ENCODE measurements around the gene FUCA1.
"Not testable (repeated sequence)": the region's sequence is repeated elsewhere in the genome, so short reads cannot be mapped to it uniquely, and the experiment has no call there.

Gene FUCA1

DNA sequence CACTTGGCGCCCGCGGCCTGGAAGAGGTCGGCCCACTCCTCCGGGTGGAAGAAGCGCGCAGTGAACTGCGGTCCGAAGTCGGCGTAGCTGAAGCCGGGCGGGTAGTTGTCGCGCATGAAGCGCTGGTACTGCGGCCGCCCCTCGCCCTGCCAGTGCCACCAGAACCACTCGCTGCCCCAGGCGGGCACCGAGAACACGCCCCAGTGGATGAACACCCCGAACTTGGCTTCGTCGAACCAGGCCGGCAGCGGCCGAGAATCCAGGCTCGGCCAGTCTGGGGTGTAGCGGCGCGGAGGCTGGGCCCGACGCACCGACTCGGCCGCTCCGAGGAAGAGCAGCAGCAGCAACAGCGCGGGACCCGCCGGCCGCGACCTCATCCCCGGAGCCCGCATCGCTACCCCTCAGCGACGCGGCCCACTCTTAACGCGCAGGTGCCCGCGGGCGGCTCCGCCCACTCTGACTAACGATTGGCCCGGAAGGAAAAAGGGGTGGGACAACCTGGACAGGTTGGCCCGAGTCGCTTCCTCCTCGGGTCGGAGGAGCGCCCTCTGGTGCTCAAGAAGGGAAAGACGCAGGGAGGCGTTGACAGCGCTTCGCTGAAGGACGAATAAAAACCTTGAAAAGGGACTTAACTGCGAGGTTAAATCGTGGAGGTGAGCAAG lies at the start of gene FUCA1:
TSS of gene FUCA1 (minus strand) at position 396 of the 662 bp plus-strand sequence. CDS start at position 392, 4 bp downstream.
- peak; percentile 77 to 95 (median 86) for DNase-seq

DNA sequence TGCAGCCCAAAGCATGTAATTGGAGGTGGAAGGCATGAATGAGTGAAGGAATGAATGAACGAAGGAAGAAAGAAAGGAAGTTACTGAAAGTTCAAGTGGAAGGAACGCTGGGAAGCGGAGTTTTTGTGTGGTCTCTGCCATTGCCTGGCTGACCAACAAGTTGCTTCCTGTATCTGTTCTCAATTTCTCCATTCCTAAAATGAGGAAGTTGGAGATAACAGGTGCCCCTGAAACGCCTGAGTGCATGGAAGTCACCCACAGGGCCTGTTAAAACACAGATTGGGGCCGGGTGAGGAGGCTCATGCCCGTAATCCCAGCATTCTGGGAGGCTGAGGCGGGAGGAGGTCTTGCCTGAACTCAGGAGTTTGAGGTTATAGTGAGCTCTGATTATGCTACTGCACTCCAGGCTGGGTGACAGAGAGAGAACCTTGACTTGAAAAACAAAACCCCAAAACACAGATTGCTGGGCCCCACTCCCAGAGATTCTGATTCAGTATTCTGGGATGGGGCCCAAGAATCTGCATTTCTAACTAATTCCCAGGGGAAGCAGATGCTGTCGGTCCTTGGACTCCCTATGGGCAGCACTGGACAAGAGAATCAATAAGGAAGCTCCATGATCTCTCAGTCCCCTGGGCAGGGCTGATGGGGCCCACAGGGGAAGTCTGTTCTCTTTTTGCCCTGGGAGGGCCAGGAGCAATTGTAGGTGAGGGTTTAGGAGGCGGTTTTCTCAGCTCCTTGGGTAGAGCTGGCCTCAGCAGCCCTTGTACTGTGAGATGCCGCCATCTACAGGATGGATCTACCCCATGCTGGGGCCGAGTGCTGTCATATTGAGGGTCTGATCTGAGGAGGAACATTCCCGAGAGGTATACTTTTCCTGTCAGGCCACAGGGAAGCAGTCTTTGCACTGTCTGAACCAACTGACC lies 48.4 kb upstream of the FUCA1 start:
- peak in 3 of 4 experiments; percentile 11 to 25 (median 23) for DNase-seq

DNA sequence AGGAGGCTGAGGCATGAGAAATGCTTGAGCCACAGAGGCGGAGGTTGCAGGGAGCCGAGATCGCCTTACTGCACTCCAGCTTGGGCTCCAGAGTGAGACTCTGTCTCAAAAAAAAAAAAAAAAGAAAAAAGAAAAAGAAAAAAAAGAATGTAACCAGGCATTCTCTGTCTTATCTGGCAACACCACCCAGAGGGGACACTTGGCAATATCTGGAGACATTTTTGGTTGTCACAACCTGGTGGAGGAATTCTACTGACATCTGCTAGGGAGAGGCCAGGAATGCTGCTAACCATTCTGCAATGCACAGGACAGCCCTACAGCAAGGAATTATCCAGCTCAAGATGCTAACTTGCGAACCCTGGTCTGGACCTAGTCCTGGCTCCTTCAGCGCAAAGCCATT lies 47.4 kb upstream of the FUCA1 start:
- DNase-seq, result no peak

DNA sequence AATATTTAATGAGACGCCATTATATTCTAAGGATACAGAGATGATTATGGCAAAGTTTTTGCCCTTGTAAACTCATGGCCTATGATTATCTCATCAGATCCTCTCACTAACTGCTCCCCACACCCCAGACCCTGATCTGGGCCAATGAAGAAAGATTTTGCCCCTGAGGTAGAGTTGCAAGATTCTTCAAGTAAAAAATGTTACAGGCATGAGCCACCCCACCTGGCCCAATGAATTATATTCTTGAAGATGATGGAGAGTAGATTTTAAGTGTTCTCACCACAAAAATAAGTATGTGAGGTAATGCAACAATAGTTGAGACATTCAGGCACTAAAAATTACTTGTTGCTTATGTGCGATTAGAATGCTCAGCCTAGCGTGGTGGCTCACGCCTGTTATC lies 46.8 kb upstream of the FUCA1 start:
- no peak for DNase-seq

DNA sequence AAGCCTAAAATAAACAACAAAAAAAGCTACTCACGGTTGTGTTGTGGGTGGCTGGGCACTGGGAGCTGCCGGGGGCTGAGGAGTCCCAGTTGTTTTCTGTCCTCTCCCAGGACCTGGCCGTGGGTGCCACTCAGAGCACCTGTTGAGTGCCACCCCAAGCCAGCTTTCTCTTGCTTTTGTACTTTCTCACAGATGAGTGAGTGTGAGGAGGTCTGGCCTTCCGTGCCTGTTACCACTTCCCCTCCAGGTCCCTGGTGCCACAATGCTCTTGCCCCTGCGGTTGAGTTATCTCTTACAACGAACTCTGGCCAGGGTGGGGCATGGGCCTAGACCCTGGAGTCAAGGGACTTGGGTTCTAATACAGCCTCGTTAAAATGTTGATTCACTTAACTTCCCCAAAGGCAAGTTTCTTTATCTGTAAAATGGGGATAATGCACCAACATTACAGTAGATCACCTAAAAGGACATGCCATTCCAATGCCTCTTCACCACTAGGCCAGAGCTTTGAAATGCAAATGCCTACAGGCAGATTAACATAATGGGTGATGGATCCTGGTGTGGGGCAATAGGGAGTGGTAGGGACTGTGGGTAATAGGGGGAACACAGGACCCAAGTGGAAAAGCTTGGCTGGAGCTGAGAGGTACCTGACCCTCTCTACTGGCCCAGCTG lies 45.3 kb upstream of the FUCA1 start, which contains the start of gene CNR2:
TSS of gene CNR2 (minus strand) at position 151 of the 669 bp plus-strand sequence. CDS start 37,745 bp downstream, outside the sequence.
- no peak for DNase-seq

DNA sequence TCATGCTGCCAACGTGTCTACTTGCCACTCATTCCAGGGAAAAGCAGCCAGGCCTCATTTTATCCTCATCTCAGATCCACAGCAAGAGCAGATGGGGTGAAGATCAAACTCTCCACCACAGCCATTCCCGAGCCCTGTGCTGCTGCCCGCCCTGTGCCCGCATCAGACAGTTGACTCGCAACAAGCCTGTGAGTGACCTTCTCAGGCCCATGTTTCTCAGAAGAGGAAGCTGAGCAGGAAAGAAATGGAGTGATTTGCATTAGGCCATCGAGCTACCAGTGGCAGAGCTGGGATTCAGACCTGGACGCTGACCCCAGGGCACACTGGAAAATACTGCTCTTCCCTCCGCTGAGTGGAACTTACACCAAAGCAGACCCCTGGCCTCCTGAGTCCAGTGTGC lies 43.8 kb upstream of the FUCA1 start:
- DNase-seq, result no peak

DNA sequence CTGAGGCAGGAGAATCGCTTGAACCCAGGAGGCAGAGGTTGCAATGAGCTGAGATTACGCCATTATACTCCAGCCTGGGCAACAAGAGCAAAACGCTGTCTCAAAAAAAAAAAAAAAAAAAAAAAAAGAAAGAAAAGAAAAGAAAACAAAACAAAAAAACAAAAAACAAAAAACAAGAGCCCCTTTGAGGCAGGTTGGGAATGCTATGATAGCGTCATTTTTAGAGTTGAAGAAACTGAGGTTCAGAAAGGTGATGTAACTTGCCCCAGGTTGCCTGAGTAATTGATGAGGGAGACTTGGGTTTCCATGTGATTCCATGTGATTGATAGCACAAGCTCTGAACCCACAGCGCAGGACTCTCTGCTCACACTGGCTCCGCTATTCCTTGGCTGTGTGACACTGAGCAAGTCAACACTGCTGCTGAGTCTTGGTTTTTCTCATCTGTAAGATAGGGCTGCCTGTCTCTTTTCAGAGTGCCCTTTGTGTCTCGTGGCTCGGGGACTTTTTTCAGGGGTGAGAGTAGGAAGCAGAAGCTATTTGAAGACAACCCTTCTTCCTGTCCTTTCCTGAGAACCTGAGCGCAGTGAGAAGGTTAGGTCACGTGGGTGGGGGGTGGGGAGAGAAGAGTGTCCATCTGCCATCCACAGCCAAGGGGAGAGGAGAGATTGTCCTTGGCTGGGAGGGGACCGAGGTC lies 42.6 kb upstream of the FUCA1 start:
- no peak for DNase-seq

DNA sequence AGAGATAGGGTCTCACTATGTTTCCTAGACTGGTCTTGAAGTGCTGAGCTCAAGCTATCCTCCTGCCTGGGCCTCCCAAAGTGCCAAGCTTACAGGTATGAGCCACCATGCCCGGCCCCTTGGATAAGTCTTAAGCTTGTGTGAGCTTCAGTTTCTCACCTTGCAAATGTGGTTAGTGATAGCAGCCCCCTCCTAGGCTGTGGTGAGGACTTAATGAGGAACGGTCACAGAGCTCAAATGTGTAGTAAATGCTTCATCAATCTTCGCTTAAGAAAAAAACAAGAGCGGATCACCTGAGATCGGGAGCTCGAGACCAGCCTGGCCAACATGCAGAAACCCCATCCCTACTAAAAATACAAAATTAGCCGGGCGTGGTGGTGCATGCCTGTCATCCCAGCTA lies 42.1 kb upstream of the FUCA1 start:
- DNase-seq, result no peak

DNA sequence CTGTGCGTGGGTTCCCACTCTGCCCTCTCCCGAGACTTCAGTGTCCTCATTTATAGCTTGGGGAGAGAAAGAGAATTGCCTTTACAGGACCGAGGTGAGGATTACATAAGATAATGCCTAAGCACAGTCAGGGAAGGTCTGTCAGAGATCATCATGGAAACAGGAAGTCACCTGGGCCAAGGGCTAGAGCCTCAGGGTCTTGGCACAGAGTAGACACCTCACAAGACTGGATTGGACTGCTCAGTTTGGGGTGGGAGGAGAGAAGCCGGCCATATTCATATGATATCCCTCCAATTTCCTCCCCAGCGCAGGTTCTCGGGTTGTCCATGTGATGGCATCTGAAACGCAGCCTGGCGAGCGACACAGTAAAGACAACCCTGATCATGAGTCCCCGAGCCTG lies 41.3 kb upstream of the FUCA1 start:
- no peak for DNase-seq

DNA sequence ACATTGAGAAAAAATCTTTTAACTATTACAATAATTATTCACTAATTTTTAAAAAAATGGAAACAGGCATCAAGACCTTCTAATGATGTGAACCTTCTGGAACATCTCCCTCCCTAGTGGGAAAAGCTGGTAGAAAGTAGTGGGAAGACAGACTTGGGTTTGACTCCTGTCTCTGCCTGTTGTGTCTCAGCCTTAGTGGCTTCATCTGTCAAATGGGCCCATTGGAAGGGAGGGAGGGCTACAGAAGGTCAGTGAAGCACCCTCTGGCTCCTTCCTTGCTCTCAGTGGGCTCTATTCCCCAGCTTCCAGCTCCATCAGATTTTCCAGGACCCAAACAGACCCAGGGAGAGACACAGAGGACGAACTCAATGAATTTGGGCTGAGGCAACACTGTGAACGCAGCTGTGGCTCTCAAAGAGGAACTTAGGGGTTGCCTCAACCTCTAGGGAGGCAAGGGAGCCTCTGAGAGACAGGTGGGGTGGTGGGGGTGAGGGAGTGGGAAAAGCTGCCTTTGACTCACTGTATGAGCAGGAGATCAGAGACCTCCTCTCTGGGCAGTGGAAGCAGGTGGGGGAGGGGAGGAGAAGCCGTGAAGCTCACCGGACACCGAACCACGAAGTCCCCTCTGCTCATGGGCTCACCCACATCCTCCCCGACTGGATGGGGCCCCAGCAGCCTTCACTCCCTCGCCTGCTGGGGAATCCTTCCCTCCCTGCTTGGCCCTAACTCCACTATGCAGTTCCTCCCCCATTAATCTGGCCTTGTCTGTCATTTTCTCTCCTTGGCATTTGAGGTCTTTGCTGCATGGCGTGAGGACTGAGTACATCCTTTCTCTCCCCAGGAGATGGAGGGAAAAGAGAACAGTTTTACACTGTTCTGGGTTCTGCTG lies 40.6 kb upstream of the FUCA1 start:
- DNase-seq, result no peak

DNA sequence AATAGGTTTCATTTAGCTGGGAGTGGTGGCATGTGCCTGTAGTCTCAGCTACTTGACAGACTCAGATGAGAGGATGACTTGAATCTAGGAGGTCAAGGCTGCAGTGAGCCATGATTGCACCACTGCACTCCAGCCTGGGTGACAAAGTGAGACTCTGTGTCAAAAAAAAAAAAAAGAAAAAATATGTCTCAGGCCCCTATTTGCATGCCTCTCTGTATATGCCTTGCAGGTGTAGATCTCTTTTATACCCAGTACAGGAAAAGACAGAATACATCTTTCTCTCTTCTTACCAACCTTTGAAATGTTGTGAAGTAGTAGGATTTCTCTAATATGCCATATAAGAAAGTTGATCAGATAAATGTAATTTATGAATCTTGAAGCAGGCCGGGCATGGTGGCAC lies 38.6 kb upstream of the FUCA1 start:
- DNase-seq, result no peak

DNA sequence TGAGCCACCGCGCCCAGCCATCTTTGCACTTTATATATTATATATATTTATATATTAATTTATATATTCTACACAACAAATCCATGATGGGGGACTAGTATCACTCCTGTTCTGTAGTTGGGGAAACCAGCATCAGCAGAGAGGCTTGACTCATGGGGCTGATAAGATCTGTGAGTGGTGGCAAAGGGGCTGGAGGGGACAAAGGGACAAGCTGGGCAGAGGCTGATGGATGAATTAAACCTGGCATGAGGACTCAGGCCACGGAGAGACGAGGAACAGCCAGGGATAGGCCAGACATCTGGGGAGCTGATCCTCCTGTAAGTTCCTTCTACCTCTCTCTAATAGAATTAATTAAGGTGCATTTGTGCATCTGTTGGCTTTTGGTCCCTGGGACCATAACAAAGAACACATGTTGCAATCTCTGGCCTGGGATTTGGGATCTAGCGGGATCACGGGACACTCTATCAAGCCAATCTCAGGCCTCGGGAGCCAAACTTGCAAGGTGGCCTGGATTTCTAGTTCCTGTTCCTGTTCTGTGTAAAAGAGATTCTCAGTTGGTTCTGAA lies 37.5 kb upstream of the FUCA1 start:
- no peak for DNase-seq

DNA sequence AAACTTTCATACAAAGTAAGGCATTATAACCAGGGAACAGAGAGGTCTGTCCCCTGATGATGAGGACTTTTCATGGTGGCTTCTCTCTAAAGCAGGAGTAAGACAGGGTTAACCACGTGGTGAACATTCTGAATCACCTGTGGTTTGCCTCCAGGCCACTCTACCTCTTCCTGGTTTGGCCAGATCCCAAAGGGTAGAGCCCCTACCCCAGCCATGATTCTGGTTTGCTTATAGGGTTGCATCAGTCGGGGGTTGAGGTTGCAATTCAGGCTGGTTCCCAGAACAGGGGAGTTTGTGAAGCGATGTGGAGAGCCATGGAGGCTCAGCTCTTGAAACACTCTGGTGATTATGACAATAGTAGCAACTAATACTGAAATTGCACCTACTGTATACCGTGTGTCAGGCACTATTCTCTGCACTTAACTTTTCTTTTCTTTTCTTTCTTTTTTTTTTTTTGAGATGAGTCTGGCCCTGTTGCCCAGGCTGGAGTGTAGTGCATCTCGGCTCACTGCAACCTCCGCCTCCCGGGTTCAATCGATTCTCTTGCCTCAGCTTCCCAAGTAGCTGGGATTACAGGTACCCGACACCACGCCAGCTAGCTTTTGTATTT lies 36.8 kb upstream of the FUCA1 start:
- no peak for DNase-seq

DNA sequence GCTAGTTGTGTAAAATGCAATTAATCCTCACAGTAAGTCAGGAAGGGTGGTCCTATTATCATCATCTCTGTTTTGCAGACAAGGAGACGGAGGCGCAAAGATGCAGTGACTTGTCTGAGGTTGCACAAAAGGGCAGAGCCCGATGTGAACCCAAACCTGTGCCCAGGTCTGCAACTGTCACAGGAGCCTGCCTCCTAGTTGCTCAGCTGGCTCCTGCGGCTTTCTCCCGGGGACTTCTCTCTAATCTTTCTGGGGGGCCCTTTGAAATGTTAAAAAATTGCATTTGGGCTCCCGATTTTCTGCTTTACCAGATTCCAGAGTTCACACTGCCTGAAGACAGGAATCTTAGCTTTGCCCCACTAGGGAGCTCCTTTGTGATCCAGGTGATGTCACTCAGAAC lies 35.7 kb upstream of the FUCA1 start:
- DNase-seq, result no peak

DNA sequence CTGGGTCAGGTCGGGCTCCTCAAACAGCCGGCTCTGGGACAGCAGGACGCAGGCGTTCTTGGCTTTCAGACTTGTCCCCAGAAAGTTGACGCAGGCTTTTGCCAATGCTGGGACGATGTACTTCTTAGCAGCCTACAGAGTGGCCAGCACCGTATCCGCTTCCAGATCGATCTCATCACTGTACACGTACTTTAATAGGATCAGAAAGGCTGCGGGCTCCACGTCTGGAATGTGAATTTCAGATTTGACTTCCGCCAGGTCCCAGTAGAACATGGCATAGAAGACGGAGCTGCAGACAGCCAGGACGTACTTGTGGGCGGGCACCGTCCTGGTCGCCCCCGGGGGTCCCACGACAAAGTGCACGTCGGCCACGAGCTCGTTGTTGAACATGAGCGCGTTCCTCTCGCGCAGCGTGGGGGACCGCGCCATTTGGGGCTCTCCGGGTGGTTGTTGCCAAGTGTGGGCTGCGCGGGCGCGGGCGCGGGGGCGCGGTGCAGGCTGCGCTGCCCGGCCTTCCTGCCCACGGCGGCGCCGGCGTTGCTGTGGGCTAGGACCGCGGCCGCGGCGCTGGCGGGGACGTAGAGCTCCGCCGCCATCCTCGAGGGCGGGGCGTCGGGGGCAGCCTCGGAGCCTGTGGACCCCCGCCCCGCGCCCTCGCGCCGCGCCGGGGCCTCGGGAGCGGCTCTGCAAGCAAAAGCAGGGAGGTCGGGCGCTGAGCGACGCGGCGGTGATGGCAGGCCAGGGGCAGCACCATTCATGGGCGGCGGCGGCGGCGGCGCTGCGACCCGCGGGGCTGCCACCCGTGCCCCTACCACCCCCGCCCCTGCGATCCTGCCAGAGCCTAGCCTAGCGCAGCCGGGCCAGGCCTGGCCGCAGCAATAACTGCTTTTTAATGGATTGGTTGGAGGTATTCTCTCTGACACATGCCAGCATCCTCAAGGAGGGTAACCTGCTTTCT lies 34.5 kb upstream of the FUCA1 start:
- DNase-seq, result no peak

DNA sequence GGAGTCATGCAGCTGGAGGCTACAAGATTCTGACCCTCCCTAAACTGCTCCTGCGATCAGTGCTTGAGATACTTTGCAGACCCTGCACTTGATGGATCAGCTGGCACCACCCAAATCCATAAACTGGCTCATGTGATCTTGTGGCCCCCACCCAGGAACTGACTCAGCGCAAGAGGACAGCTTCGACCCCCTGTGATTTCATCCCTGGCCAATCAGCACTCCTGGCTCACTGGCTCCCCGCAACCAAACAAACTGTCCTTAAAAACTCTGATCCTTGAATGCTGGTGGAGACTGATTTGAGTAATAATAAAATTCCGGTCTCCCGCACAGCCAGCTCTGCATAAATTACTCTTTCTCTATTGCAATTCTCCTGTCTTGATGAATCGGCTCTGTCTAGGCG lies 31.9 kb upstream of the FUCA1 start:
- not testable (repeated sequence) for DNase-seq

DNA sequence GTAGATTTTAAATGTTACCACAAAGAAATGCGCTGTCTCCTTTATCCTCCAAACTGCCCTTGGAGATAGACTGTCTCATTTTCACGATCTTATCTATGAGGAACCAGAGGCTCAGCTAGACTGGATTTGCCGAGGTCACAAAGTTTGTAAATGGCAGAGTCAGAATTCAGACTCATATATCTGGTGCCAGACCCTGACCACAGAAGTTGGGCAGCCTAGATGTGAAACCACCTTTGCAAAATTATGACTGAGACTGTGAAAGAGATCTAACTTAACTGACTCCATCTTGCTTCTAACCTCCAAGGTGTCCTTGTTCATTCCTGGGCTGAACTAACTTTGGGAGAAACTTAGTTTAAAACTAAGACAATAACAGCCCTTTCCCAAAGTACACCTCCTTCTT lies 31.0 kb upstream of the FUCA1 start:
- DNase-seq, result no peak

DNA sequence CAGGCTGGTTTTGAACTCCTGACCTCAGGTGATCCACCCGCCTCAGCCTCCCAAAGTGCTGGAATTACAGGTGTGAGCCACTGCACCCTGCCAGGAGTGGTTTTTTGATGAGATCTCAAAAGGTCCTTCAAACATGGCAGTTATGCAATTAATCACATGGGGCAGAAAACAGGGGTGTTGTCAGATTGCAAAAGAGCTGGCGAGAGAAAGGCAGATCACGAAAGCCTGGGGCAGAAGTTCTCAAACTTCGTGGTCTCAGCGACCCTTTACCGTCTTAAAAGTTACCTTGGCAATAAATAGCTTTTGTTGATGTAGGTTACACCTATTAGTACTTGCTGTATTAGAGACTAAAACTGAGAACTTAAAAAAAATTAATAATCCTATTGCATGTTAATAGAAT lies 29.0 kb upstream of the FUCA1 start:
- DNase-seq, result no peak

DNA sequence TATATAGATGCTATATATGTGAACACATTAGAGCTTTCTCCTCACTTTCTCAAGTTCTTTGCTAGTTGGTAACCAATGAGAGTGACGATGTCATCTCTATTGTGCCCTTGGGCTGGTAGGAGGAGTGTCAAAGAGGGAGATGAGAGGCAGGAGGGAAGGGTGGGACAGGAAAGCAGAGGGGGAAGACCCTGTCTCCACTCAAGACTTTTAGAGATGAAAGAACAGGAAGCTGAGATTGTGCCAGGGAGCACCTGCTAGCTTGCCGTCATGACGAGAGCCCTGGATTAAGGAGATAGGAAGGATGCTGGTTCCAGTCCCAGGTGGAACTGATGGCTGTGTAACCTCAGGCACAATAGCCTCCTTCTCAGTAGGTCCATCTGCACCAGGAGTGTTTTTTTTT lies 28.4 kb upstream of the FUCA1 start:
- DNase-seq, result no peak

DNA sequence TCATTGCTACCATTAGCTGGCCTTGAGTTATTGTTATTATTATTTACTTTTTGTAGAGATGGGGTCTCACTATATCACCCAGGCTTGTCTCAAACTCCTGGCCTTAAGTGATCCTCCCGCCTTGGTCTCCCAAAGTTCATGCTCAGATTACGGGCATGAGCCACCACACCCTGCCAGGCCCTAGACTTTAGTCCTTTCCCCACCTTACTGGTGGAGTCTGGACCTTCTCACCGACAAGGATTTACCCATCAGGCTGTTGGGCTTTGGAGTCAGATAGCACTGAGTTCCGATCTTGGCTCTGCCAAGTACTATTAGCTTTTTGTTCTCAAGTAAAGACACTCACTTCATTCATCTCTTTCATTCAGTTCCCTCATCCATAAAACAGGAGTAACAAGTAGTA lies 27.9 kb upstream of the FUCA1 start:
- no peak for DNase-seq
